HFF-Myc (cell line): Measurements from ENCODE around the gene FIGN.

Experiments used
- DNase-seq: peaks from one replicate; pipeline ENCODE4 v3.0.0-alpha.2; 2011; ENCODE audit warnings: low read depth; ENCODE audit errors: extremely low read depth
- H3K4me3 ChIP-seq: replicated peaks from 2 replicates; pipeline ENCODE4 v1.5.1; 2011; ENCODE audit warnings: low read depth, mild to moderate bottlenecking, control low read depth, low read length
- TF ChIP-seq, protein P1 (sequence below): IDR thresholded peaks from 2 replicates; pipeline ENCODE4 v1.5.1; 2012; ENCODE audit warnings: mild to moderate bottlenecking, low read depth, low read length, control low read depth; ENCODE audit errors: missing control alignments

Gene FIGN

DNA sequence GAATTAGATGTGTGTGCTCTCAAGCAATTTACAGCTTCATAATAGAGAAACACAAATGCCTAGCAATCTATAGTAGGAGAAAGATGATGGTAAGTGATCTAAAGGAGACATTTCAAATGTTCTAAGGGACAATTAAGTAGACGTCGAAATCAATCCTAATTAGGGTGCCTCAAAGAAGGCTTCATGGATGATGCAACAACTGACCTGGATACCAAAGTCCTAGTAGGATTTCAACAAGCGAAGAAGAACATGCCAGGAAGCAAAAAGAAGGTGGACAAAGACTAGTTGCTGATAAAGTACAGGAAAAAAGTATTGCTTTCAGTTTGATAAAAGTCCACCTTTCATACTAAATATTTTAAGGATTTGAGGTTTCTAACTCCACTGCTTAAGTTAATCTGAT, 12.5 kb downstream of the FIGN start:
- no peak overlapping the region for H3K4me3 ChIP-seq
- DNase-seq, result no peak
- TF ChIP-seq, protein P1, sequence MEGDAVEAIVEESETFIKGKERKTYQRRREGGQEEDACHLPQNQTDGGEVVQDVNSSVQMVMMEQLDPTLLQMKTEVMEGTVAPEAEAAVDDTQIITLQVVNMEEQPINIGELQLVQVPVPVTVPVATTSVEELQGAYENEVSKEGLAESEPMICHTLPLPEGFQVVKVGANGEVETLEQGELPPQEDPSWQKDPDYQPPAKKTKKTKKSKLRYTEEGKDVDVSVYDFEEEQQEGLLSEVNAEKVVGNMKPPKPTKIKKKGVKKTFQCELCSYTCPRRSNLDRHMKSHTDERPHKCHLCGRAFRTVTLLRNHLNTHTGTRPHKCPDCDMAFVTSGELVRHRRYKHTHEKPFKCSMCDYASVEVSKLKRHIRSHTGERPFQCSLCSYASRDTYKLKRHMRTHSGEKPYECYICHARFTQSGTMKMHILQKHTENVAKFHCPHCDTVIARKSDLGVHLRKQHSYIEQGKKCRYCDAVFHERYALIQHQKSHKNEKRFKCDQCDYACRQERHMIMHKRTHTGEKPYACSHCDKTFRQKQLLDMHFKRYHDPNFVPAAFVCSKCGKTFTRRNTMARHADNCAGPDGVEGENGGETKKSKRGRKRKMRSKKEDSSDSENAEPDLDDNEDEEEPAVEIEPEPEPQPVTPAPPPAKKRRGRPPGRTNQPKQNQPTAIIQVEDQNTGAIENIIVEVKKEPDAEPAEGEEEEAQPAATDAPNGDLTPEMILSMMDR, result no peak

- no peak overlapping the region for H3K4me3 ChIP-seq
- no peak for DNase-seq
- TF ChIP-seq, protein P1, result no peak
Measured at GRCh38 chr2:163719331-163719730, 16.5 kb downstream of the FIGN start.

- TF ChIP-seq, protein P1, result no peak
- no peak overlapping the region for H3K4me3 ChIP-seq
- DNase-seq, result no peak
Measured at GRCh38 chr2:163717993-163718680, 17.7 kb downstream of the FIGN start.

GRCh38 chr2:163717515-163717914, 18.3 kb downstream of the FIGN start:
- no peak for DNase-seq
- H3K4me3 ChIP-seq, result no peak overlapping the region
- TF ChIP-seq, protein P1, result no peak

DNA sequence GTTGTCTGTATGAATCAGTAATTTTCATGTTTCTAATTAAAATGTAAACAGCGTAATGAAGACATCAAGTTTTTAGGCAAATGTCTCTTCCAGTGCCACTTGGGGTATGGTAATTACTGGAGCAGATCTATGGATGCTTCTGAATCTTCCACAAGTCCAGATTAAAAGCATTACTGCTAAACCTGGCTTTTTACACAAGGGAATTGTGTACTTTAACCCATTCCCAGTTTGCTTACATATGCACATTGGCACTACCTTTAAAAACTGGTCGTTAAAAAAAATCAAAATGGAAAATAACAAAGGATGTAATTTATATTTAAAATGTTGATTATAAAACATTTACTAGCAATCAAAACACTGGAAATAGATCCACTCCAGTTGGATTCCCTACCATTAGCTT, 19.7 kb downstream of the FIGN start:
- no peak for DNase-seq
- TF ChIP-seq, protein P1, result no peak
- H3K4me3 ChIP-seq, result no peak overlapping the region

GRCh38 chr2:163715668-163716067, 20.1 kb downstream of the FIGN start:
- TF ChIP-seq, protein P1, result no peak

DNA sequence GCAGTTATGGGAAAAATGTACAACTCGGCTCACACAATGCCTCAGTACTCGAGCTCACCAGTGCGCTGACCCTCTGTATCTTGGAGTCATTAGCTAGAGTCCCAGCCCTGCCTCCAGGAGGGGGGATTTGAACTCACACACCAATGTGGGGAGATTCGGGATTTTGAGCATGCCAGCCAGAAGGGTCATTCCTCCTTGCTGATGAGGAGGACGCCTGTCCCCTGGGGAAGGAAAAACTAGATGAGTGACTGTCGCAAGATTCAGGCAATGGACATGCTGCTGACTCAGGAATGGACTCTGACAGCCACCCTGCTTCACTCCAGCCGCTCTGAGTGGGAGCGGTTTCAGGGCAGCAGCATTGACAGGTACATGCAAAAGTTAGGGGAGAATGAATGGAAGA, 20.6 kb downstream of the FIGN start:
- DNase-seq, result no peak
- H3K4me3 ChIP-seq, result no peak overlapping the region
- TF ChIP-seq, protein P1, result no peak

More at GRCh38 chr2:163715668-163716067, 20.1 kb downstream of the FIGN start:
- DNase-seq, result no peak
- H3K4me3 ChIP-seq, result no peak overlapping the region
